ENCODE measurements around the gene DBF4B. TPM values are rescaled to one million over a fixed set of nuclear protein-coding genes. Genes with fewer than 3 reads are reported as not detected.

DBF4B gene
- total and polyA plus RNA-seq, 10 of the 15 experiments (the other 5 are each of a cell fraction or from before 2014, with no cell fraction given): 2.4 to 24.6 (median 16.9) TPM

DNA sequence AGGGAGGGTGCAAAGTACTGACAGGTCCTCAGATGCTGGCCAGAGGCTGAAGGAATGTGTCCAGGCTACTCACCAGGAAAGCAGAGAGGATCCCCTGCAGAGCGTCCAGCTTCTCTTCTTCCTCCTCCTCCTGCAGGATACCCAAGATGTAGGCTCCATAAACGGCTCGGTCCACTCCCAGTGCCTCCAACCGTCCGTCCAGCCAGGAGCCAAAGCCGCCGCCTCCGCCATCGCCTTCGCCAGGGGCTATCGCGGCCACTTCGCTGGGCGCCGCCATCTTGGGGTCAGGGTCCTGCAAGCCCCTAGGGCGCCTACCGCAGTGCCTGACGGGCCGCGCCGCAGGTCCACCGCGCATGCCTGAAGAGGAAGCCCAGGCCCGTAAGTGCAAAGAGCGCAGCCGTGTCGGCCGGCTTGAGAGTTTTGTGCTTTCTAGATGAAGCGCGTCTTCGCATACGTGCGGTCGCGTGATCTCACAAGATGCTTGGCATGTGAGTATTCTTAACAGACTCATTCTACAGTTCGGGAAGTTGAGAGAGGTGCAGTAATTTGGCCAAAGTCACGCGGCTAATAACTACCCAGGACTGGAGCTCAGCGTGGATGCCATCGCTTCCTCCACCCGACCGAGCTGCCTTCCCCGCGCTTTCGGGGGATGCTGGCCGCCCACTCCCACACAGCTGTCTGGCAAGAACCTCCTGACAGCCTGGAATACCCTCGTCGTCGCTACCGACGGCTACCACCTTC lies 18.8 kb upstream of the DBF4B start, which contains the start of gene CCDC43 (continued):
- TF ChIP-seq PAX5 (IDR thresholded peaks at IDR 0.05; ENCODE audit: borderline replicate concordance, low read depth, low read length) (no peak), ZSCAN29 (IDR thresholded peaks at IDR 0.05) (no peak), BHLHE40 (IDR thresholded peaks at IDR 0.05; ENCODE audit: borderline replicate concordance in 1 of 2, low read depth in 2 of 2, low read length in 1 of 2) (peak; percentile 93 to 94), SREBF2 (IDR thresholded peaks at IDR 0.05; ENCODE audit: low read length) (no peak), DPF2 (IDR thresholded peaks at IDR 0.05) (0 out of 2 replicates have a peak, but pooled peaks have one; percentile 7), ZNF217 (IDR thresholded peaks at IDR 0.05) (no peak), EED (IDR thresholded peaks at IDR 0.05; ENCODE audit: low read depth) (no peak), CHD2 (IDR thresholded peaks at IDR 0.05; ENCODE audit: borderline replicate concordance, low read depth, low read length) (peak; percentile 66; the same call in 1 of the 2 replicates), HDAC2 (IDR thresholded peaks at IDR 0.05) (no peak), ZNF622 (IDR thresholded peaks at IDR 0.05) (no peak), TCF3 (IDR thresholded peaks at IDR 0.05; ENCODE audit: borderline replicate concordance, insufficient read depth, low read depth, low read length) (0 out of 2 replicates have a peak, but pooled peaks have one; percentile 45), GABPA (IDR thresholded peaks at IDR 0.05; ENCODE audit: low read depth) (no peak), CBFB (IDR thresholded peaks at IDR 0.05; ENCODE audit: low read depth) (peak; percentile 86), SPI1 (IDR thresholded peaks at IDR 0.05; ENCODE audit: borderline replicate concordance, insufficient read depth, low read depth, low read length) (no peak), HDAC6 (IDR thresholded peaks at IDR 0.05; ENCODE audit: unreplicated experiment) (no peak)
- TF ChIP-seq, protein P1, sequence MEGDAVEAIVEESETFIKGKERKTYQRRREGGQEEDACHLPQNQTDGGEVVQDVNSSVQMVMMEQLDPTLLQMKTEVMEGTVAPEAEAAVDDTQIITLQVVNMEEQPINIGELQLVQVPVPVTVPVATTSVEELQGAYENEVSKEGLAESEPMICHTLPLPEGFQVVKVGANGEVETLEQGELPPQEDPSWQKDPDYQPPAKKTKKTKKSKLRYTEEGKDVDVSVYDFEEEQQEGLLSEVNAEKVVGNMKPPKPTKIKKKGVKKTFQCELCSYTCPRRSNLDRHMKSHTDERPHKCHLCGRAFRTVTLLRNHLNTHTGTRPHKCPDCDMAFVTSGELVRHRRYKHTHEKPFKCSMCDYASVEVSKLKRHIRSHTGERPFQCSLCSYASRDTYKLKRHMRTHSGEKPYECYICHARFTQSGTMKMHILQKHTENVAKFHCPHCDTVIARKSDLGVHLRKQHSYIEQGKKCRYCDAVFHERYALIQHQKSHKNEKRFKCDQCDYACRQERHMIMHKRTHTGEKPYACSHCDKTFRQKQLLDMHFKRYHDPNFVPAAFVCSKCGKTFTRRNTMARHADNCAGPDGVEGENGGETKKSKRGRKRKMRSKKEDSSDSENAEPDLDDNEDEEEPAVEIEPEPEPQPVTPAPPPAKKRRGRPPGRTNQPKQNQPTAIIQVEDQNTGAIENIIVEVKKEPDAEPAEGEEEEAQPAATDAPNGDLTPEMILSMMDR (IDR thresholded peaks at IDR 0.05 in 2 of 3, conservative IDR thresholded peaks at IDR 0.05 in 1 of 3; ENCODE audit: control insufficient read depth in 2 of 3, extremely low read depth in 1 of 3, insufficient read depth in 1 of 3, low read depth in 3 of 3, low read length in 3 of 3): no peak
- TF ChIP-seq, protein P2, sequence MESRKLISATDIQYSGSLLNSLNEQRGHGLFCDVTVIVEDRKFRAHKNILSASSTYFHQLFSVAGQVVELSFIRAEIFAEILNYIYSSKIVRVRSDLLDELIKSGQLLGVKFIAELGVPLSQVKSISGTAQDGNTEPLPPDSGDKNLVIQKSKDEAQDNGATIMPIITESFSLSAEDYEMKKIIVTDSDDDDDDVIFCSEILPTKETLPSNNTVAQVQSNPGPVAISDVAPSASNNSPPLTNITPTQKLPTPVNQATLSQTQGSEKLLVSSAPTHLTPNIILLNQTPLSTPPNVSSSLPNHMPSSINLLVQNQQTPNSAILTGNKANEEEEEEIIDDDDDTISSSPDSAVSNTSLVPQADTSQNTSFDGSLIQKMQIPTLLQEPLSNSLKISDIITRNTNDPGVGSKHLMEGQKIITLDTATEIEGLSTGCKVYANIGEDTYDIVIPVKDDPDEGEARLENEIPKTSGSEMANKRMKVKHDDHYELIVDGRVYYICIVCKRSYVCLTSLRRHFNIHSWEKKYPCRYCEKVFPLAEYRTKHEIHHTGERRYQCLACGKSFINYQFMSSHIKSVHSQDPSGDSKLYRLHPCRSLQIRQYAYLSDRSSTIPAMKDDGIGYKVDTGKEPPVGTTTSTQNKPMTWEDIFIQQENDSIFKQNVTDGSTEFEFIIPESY (IDR thresholded peaks at IDR 0.05): no peak
- TF ChIP-seq, protein P3, sequence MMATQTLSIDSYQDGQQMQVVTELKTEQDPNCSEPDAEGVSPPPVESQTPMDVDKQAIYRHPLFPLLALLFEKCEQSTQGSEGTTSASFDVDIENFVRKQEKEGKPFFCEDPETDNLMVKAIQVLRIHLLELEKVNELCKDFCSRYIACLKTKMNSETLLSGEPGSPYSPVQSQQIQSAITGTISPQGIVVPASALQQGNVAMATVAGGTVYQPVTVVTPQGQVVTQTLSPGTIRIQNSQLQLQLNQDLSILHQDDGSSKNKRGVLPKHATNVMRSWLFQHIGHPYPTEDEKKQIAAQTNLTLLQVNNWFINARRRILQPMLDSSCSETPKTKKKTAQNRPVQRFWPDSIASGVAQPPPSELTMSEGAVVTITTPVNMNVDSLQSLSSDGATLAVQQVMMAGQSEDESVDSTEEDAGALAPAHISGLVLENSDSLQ (IDR thresholded peaks at IDR 0.05): no peak
- TF ChIP-seq, protein P4, sequence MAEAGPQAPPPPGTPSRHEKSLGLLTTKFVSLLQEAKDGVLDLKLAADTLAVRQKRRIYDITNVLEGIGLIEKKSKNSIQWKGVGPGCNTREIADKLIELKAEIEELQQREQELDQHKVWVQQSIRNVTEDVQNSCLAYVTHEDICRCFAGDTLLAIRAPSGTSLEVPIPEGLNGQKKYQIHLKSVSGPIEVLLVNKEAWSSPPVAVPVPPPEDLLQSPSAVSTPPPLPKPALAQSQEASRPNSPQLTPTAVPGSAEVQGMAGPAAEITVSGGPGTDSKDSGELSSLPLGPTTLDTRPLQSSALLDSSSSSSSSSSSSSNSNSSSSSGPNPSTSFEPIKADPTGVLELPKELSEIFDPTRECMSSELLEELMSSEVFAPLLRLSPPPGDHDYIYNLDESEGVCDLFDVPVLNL (IDR thresholded peaks at IDR 0.05; ENCODE audit: low read depth, low read length): no peak
- TF ChIP-seq, protein P5, sequence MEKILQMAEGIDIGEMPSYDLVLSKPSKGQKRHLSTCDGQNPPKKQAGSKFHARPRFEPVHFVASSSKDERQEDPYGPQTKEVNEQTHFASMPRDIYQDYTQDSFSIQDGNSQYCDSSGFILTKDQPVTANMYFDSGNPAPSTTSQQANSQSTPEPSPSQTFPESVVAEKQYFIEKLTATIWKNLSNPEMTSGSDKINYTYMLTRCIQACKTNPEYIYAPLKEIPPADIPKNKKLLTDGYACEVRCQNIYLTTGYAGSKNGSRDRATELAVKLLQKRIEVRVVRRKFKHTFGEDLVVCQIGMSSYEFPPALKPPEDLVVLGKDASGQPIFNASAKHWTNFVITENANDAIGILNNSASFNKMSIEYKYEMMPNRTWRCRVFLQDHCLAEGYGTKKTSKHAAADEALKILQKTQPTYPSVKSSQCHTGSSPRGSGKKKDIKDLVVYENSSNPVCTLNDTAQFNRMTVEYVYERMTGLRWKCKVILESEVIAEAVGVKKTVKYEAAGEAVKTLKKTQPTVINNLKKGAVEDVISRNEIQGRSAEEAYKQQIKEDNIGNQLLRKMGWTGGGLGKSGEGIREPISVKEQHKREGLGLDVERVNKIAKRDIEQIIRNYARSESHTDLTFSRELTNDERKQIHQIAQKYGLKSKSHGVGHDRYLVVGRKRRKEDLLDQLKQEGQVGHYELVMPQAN (conservative IDR thresholded peaks at IDR 0.05): no peak

All from GM12878 (cell line).